Panc1 (cell line): Measurements from ENCODE around the gene IL31RA.

Experiments
- POLR2AphosphoS5 ChIP-seq: IDR thresholded peaks from 2 replicates; pipeline ENCODE4 v1.6.1; 2012; ENCODE audit warnings: mild to moderate bottlenecking, low read depth, low read length, moderate library complexity
- REST ChIP-seq, 2 experiments: IDR thresholded peaks; 2 replicates each; pipeline ENCODE4 v1.6.1; 2011 to 2012; ENCODE audit warnings: low read depth in 2 of 2, control low read depth in 1 of 2, low read length in 1 of 2, mild to moderate bottlenecking in 1 of 2, moderate library complexity in 1 of 2; ENCODE audit not compliant: insufficient read depth in 1 of 2
- TCF7L2 ChIP-seq: IDR thresholded peaks from 2 replicates; pipeline ENCODE4 v1.6.1; 2011; ENCODE audit warnings: mild to moderate bottlenecking, low read depth, low read length, inconsistent platforms
- TF ChIP-seq, protein P1 (sequence below): fragments of 450-650 bp; IDR thresholded peaks from 2 replicates; pipeline ENCODE4 v1.5.1; 2017; ENCODE audit warnings: mild to moderate bottlenecking

DNA sequence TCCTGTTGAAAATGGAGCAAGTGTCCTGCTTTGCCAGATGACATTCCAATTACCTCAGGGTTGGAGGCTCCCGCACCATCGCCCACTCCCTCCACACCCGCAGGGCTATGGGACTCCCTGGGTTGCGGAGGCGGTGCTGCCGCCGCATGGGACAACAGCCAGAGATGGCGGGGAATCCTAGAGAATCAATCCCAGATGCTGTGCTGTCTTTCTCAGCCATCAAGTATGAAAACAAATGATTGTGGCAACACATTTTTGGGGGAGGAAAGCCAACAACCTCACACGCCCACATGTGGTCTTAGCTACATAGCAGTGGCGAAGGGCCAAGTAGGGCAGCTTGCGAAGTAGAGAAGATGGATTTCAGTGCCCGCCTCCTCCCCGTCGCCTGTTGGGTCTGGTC lies 46.7 kb downstream of the IL31RA start:
- TF ChIP-seq, protein P1, sequence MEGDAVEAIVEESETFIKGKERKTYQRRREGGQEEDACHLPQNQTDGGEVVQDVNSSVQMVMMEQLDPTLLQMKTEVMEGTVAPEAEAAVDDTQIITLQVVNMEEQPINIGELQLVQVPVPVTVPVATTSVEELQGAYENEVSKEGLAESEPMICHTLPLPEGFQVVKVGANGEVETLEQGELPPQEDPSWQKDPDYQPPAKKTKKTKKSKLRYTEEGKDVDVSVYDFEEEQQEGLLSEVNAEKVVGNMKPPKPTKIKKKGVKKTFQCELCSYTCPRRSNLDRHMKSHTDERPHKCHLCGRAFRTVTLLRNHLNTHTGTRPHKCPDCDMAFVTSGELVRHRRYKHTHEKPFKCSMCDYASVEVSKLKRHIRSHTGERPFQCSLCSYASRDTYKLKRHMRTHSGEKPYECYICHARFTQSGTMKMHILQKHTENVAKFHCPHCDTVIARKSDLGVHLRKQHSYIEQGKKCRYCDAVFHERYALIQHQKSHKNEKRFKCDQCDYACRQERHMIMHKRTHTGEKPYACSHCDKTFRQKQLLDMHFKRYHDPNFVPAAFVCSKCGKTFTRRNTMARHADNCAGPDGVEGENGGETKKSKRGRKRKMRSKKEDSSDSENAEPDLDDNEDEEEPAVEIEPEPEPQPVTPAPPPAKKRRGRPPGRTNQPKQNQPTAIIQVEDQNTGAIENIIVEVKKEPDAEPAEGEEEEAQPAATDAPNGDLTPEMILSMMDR, result no peak
- TF ChIP-seq REST (IDR thresholded peaks at IDR 0.05; ENCODE audit: insufficient read depth in 1 of 2, low read depth in 2 of 2, low read length in 1 of 2), result no peak
- no peak for TF ChIP-seq POLR2AphosphoS5
- no peak for TF ChIP-seq TCF7L2
